H9 (cell line): Measurements from ENCODE around the gene RERE. TPM values are rescaled to one million over a fixed set of nuclear protein-coding genes. Genes with fewer than 3 reads are reported as not detected.

Experiments used
- DNase-seq: peaks from one replicate; pipeline ENCODE4 v3.0.0-alpha.2; 2017
- H2AFZ ChIP-seq: one replicate; pipeline ENCODE4 v1.6.1; 2013; ENCODE audit warnings: mild to moderate bottlenecking, low read length, control low read depth, moderate library complexity
- H2AK5ac ChIP-seq: 2 replicates; pipeline ENCODE4 v1.6.1; 2013; ENCODE audit warnings: low read length, control low read depth, mixed read lengths; ENCODE audit not compliant: insufficient read length
- H2BK120ac ChIP-seq: one replicate; pipeline ENCODE4 v1.6.1; 2013; ENCODE audit warnings: low read depth, mild to moderate bottlenecking, low read length, control low read depth, inconsistent platforms; ENCODE audit not compliant: poor library complexity, severe bottlenecking
- H2BK12ac ChIP-seq: 2 replicates; pipeline ENCODE4 v1.6.1; 2013; ENCODE audit warnings: low read length, control low read depth, mixed read lengths, low read depth; ENCODE audit not compliant: insufficient read length
- H2BK15ac ChIP-seq: 2 replicates; pipeline ENCODE4 v1.6.1; 2013; ENCODE audit warnings: low read depth, low read length, control low read depth
- H2BK20ac ChIP-seq: one replicate; pipeline ENCODE4 v1.6.1; 2013; ENCODE audit warnings: low read depth, mild to moderate bottlenecking, low read length, control low read depth, inconsistent platforms; ENCODE audit not compliant: poor library complexity, severe bottlenecking
- H2BK5ac ChIP-seq: 2 replicates; pipeline ENCODE4 v1.6.1; 2013; ENCODE audit warnings: low read length, control low read depth, mixed read lengths; ENCODE audit not compliant: insufficient read length
- H3K14ac ChIP-seq: 2 replicates; pipeline ENCODE4 v1.6.1; 2013; ENCODE audit warnings: low read length, control low read depth; ENCODE audit not compliant: insufficient read depth
- H3K18ac ChIP-seq: 2 replicates; pipeline ENCODE4 v1.6.1; 2013; ENCODE audit warnings: low read depth, mild to moderate bottlenecking, mixed read lengths, low read length, control low read depth; ENCODE audit not compliant: insufficient read length
- H3K23ac ChIP-seq: 2 replicates; pipeline ENCODE4 v1.6.1; 2013; ENCODE audit warnings: low read length, control low read depth, mixed read lengths, low read depth; ENCODE audit not compliant: insufficient read length
- H3K23me2 ChIP-seq: 2 replicates; pipeline ENCODE4 v1.6.1; 2013; ENCODE audit warnings: low read depth, mild to moderate bottlenecking, mixed read lengths, low read length, control low read depth; ENCODE audit not compliant: insufficient read length, poor library complexity, severe bottlenecking
- H3K27ac ChIP-seq: 2 replicates; pipeline ENCODE4 v1.5.1; 2013; ENCODE audit warnings: low read length, control low read depth, mixed read lengths, low read depth; ENCODE audit not compliant: insufficient read length
- H3K27me3 ChIP-seq: 2 replicates; pipeline ENCODE4 v1.6.1; 2013; ENCODE audit warnings: low read length, control low read depth, inconsistent platforms; ENCODE audit not compliant: insufficient read depth
- H3K4ac ChIP-seq: 2 replicates; pipeline ENCODE4 v1.6.1; 2013; ENCODE audit warnings: low read depth, mild to moderate bottlenecking, control low read depth, inconsistent platforms, low read length, moderate library complexity
- H3K4me1 ChIP-seq: 2 replicates; pipeline ENCODE4 v1.6.1; 2013; ENCODE audit warnings: low read length, control low read depth, inconsistent platforms; ENCODE audit not compliant: insufficient read depth
- H3K4me2 ChIP-seq: 2 replicates; pipeline ENCODE4 v1.6.1; 2013; ENCODE audit warnings: low read length, control low read depth, mixed read lengths; ENCODE audit not compliant: insufficient read length, insufficient read depth
- H3K56ac ChIP-seq: 2 replicates; pipeline ENCODE4 v1.6.1; 2013; ENCODE audit warnings: low read depth, mild to moderate bottlenecking, mixed read lengths, low read length, control low read depth; ENCODE audit not compliant: insufficient read length
- H3K79me1 ChIP-seq: 2 replicates; pipeline ENCODE4 v1.6.1; 2013; ENCODE audit warnings: low read depth, mild to moderate bottlenecking, moderate library complexity, low read length, control low read depth, inconsistent platforms; ENCODE audit not compliant: insufficient read depth, poor library complexity, severe bottlenecking
- H3K79me2 ChIP-seq: 2 replicates; pipeline ENCODE4 v1.6.1; 2013; ENCODE audit warnings: low read length, control low read depth, inconsistent platforms; ENCODE audit not compliant: insufficient read depth
- H3K9ac ChIP-seq: 2 replicates; pipeline ENCODE4 v1.6.1; 2013; ENCODE audit warnings: low read length, control low read depth, mixed read lengths; ENCODE audit not compliant: insufficient read length; ENCODE audit errors: extremely low read depth
- H3K9me3 ChIP-seq: one replicate; pipeline ENCODE4 v1.6.1; 2013; ENCODE audit warnings: low read depth, low read length, inconsistent platforms; ENCODE audit not compliant: control insufficient read depth
- H3T11ph ChIP-seq: one replicate; pipeline ENCODE4 v1.6.1; 2013; ENCODE audit warnings: mild to moderate bottlenecking, low read length, control low read depth, inconsistent platforms
- H4K20me1 ChIP-seq: one replicate; pipeline ENCODE4 v1.6.1; 2013; ENCODE audit not compliant: control insufficient read depth, insufficient read length, insufficient read depth
- H4K5ac ChIP-seq: 2 replicates; pipeline ENCODE4 v1.6.1; 2013; ENCODE audit warnings: low read depth, mild to moderate bottlenecking, mixed read lengths, low read length, control low read depth; ENCODE audit not compliant: insufficient read length
- H4K8ac ChIP-seq: replicated peaks from 2 replicates; pipeline ENCODE4 v1.6.1; 2013; ENCODE audit warnings: low read length, control low read depth, mixed read lengths, low read depth; ENCODE audit not compliant: insufficient read length
- H4K91ac ChIP-seq: 2 replicates; pipeline ENCODE4 v1.6.1; 2013; ENCODE audit warnings: low read depth, mild to moderate bottlenecking, moderate library complexity, mixed read lengths, low read length, control low read depth; ENCODE audit not compliant: insufficient read length
- H3K27ac Mint-ChIP-seq, 3 experiments: 2 replicates in 2 of 3; 3 replicates in 1 of 3; pipeline ENCODE4 v1.8.0; 2020 to 2021; ENCODE audit warnings: mixed read lengths in 3 of 3, mild to moderate bottlenecking in 1 of 3, moderate library complexity in 1 of 3
- H3K27me3 Mint-ChIP-seq: 2 replicates; pipeline ENCODE4 v1.8.0; 2021; ENCODE audit warnings: low read depth, mild to moderate bottlenecking, moderate library complexity, mixed read lengths
- H3K36me3 Mint-ChIP-seq, 3 experiments: 2 replicates in 2 of 3; 3 replicates in 1 of 3; pipeline ENCODE4 v1.8.0; 2020 to 2021; ENCODE audit warnings: low read depth in 3 of 3, mixed read lengths in 3 of 3; ENCODE audit not compliant: insufficient read depth in 1 of 3
- H3K4me1 Mint-ChIP-seq, 2 experiments: 2 replicates each; pipeline ENCODE4 v1.8.0; 2020; ENCODE audit warnings: mixed read lengths in 2 of 2
- H3K4me3 Mint-ChIP-seq, 2 experiments: 2 replicates in 1 of 2; 3 replicates in 1 of 2; pipeline ENCODE4 v1.8.0; 2020 to 2021; ENCODE audit warnings: mild to moderate bottlenecking in 2 of 2, mixed read lengths in 2 of 2, moderate library complexity in 1 of 2
- H3K9me3 Mint-ChIP-seq, 2 experiments: 2 replicates in 1 of 2; 3 replicates in 1 of 2; pipeline ENCODE4 v1.8.0; 2020; ENCODE audit warnings: mild to moderate bottlenecking in 2 of 2, mixed read lengths in 2 of 2, moderate library complexity in 1 of 2
- CTCF ChIP-seq: fragments of 200-600 bp; sonication (generic); conservative IDR thresholded peaks from 3 replicates; pipeline ENCODE4 v1.8.0; 2021; ENCODE audit warnings: antibody characterized with exemption, mild to moderate bottlenecking
- WGBS: extraction: QIAGEN DNeasy Blood & Tissue Kit; methylation state at CpG from one replicate; pipeline ENCODE4 v1.1.7; 2013; ENCODE audit warnings: missing lambda C conversion rate, low lambda C conversion rate, mixed read lengths; ENCODE audit not compliant: insufficient read length; ENCODE audit errors: extremely low coverage; 5-methylcytosine and 5-hydroxymethylcytosine counted together
- total RNA-seq: library from RNA; stranded (reverse); gene quantifications from 2 replicates; pipeline ENCODE4 v1.2.1, GENCODE V29; 2021

RERE gene
- total RNA-seq, 1 experiment from 2014 or later: 103 TPM

GRCh38 chr1:8572106-8572505 is 245.3 kb downstream of the RERE start:
- Histone ChIP-seq H2BK15ac (no peak overlapping the region), H3K79me2 (peaks cover 8% of the 10 kb centered on the region; the same call in 1 of the 2 replicates), H2BK12ac (no peak overlapping the region), H3K79me1 (peaks cover 4% of the 10 kb centered on the region), H2AK5ac (no peak overlapping the region), H3K9ac (no peak overlapping the region), H3K27ac (no peak overlapping the region), H2BK120ac (no peak overlapping the region), H3K14ac (no peak overlapping the region), H3K27me3 (no peaks in the 10 kb centered on the region), H3K4ac (no peak overlapping the region), H3K4me2 (no peak overlapping the region), H4K91ac (no peak overlapping the region), H3T11ph (no peak overlapping the region), H2BK20ac (no peak overlapping the region), H4K8ac (no peak overlapping the region), H2AFZ (no peak overlapping the region), H4K5ac (no peak overlapping the region), H3K4me1 (peaks cover 2% of the 10 kb centered on the region; the same call in 1 of the 2 replicates), H2BK5ac (no peak overlapping the region), H4K20me1 (no peaks in the 10 kb centered on the region), H3K56ac (no peak overlapping the region), H3K23ac (no peak overlapping the region), H3K18ac (no peak overlapping the region), H3K9me3 (no peaks in the 10 kb centered on the region), H3K23me2 (no peaks in the 10 kb centered on the region)
- Mint-ChIP-seq H3K36me3 (no peaks in the 10 kb centered on the region; a peak in 1 of 7 replicates), H3K4me3 (no peak overlapping the region), H3K27ac (peak overlapping the region in 1 of 3 experiments; percentile 29; a peak in 4 of 7 replicates), H3K9me3 (no peaks in the 10 kb centered on the region), H3K4me1 (peaks cover 12 to 16% of the 10 kb centered on the region in 2 experiments), H3K27me3 (no peaks in the 10 kb centered on the region)
- TF ChIP-seq CTCF: no peak
- no peak for DNase-seq
- WGBS: no CpG with 5 or more reads among the region's 1 CpG
